DND-41 (cell line): Measurements from ENCODE around the gene FCN3.

Experiments
- CTCF ChIP-seq: IDR thresholded peaks from 2 replicates; pipeline ENCODE4 v1.5.1; 2012; ENCODE audit warnings: borderline replicate concordance, low read length, moderate library complexity, mild to moderate bottlenecking; ENCODE audit not compliant: poor library complexity, severe bottlenecking; ENCODE audit errors: extremely low read depth
- EZH2 ChIP-seq: IDR thresholded peaks from 3 replicates; pipeline ENCODE4 v1.6.1; 2012; ENCODE audit warnings: borderline replicate concordance, low read depth, mild to moderate bottlenecking, moderate library complexity, low read length, inconsistent platforms; ENCODE audit not compliant: severe bottlenecking

GRCh38 chr1:27364696-27365371 is 9.8 kb downstream of the FCN3 start:
- TF ChIP-seq CTCF = no peak
- no peak for TF ChIP-seq EZH2
